Hepatocyte (in vitro differentiated cells): ENCODE measurements around the gene C2CD3. TPM values are rescaled to one million over a fixed set of nuclear protein-coding genes. Genes with fewer than 3 reads are reported as not detected.
"Not testable (repeated sequence)": the region's sequence is repeated elsewhere in the genome, so short reads cannot be mapped to it uniquely, and the experiment has no call there.

ENCODE experiments used
- DNase-seq: peaks from one replicate; pipeline ENCODE4 v3.0.0-alpha.2; 2016; ENCODE audit warnings: low spot score
- H2AFZ ChIP-seq: fragments of 200-600 bp; sonication (generic); 2 replicates; pipeline ENCODE4 v1.6.0; 2016; ENCODE audit warnings: antibody characterized with exemption, mild to moderate bottlenecking
- H3K27ac ChIP-seq: fragments of 200-600 bp; sonication (generic); 2 replicates; pipeline ENCODE4 v1.5.1; 2016; ENCODE audit warnings: mild to moderate bottlenecking
- H3K27me3 ChIP-seq: fragments of 200-600 bp; sonication (generic); 2 replicates; pipeline ENCODE4 v1.6.1; 2016
- H3K36me3 ChIP-seq: fragments of 200-600 bp; sonication (generic); replicated peaks from 2 replicates; pipeline ENCODE4 v1.5.1; 2016; ENCODE audit warnings: low read depth; ENCODE audit not compliant: insufficient read depth
- H3K4me1 ChIP-seq: fragments of 200-600 bp; sonication (generic); 2 replicates; pipeline ENCODE4 v1.5.1; 2016; ENCODE audit warnings: mild to moderate bottlenecking, moderate library complexity; ENCODE audit not compliant: insufficient read depth
- H3K4me2 ChIP-seq: fragments of 200-600 bp; sonication (generic); 2 replicates; pipeline ENCODE4 v1.6.0; 2016
- H3K4me3 ChIP-seq: fragments of 200-600 bp; sonication (generic); 2 replicates; pipeline ENCODE4 v1.5.1; 2016; ENCODE audit warnings: mild to moderate bottlenecking
- H3K79me2 ChIP-seq: fragments of 200-600 bp; sonication (generic); 2 replicates; pipeline ENCODE4 v1.6.0; 2017; ENCODE audit warnings: mild to moderate bottlenecking
- H3K9me2 ChIP-seq: fragments of 200-600 bp; sonication (generic); replicated peaks from 2 replicates; pipeline ENCODE4 v1.6.0; 2017; ENCODE audit warnings: mild to moderate bottlenecking; ENCODE audit not compliant: insufficient read depth
- H3K9me3 ChIP-seq: fragments of 200-600 bp; sonication (generic); 2 replicates; pipeline ENCODE4 v1.5.1; 2016; ENCODE audit warnings: low read depth, mild to moderate bottlenecking
- H4K20me1 ChIP-seq: fragments of 200-600 bp; sonication (generic); 2 replicates; pipeline ENCODE4 v1.6.0; 2016; ENCODE audit warnings: mild to moderate bottlenecking; ENCODE audit not compliant: insufficient read depth, poor library complexity, severe bottlenecking
- CTCF ChIP-seq: fragments of 200-600 bp; sonication (generic); IDR thresholded peaks from 2 replicates; pipeline ENCODE4 v1.5.1; 2016; ENCODE audit warnings: antibody characterized with exemption, mild to moderate bottlenecking; ENCODE audit not compliant: poor library complexity
- EZH2 ChIP-seq: fragments of 200-600 bp; sonication (generic); IDR thresholded peaks from 2 replicates; pipeline ENCODE4 v1.6.1; 2016; ENCODE audit warnings: antibody characterized with exemption, mild to moderate bottlenecking, borderline replicate concordance
- EZH2phosphoT487 ChIP-seq: fragments of 200-600 bp; sonication (generic); IDR thresholded peaks from one replicate; pipeline ENCODE4 v1.6.1; 2018; ENCODE audit warnings: antibody characterized with exemption, mild to moderate bottlenecking, low read depth, moderate library complexity; ENCODE audit not compliant: unreplicated experiment, severe bottlenecking
- WGBS: methylation state at CpG from one replicate; pipeline ENCODE4 v1.1.6; 2016; ENCODE audit warnings: low lambda C conversion rate; ENCODE audit errors: missing lambda C conversion rate; 5-methylcytosine and 5-hydroxymethylcytosine counted together
- polyA plus RNA-seq: library from polyadenylated mRNA; unstranded; fragments of >200 nt; fragmentation: Nextera tagmentation; extraction: Ambion mirVana; gene quantifications from 2 replicates; pipeline ENCODE4 v1.2.1, GENCODE V29; 2016
- total RNA-seq: library from RNA; depleted of rRNA; stranded (reverse); fragments of >200 nt; gene quantifications from 2 replicates; pipeline ENCODE4 v1.2.3, GENCODE V29; 2014

C2CD3 gene
- total and polyA plus RNA-seq, 2 experiments from 2014 or later = 9.8 to 16.3 TPM

GRCh38 chr11:74123008-74123448, 47.8 kb downstream of the C2CD3 start:
- TF ChIP-seq EZH2phosphoT487 = no peak
- no peak for TF ChIP-seq EZH2
- no peak for TF ChIP-seq CTCF
- no peak for DNase-seq
- H3K27me3 ChIP-seq = no peaks in the 10 kb centered on the region
- no peak overlapping the region for H3K27ac ChIP-seq
- H3K79me2 ChIP-seq = no peaks in the 10 kb centered on the region
- H3K9me3 ChIP-seq = no peaks in the 10 kb centered on the region
- H3K4me2 ChIP-seq = no peak overlapping the region
- H4K20me1 ChIP-seq = no peaks in the 10 kb centered on the region
- H3K4me1 ChIP-seq = no peaks in the 10 kb centered on the region
- no peaks in the 10 kb centered on the region for H3K36me3 ChIP-seq
- H3K9me2 ChIP-seq = no peaks in the 10 kb centered on the region
- no peak overlapping the region for H3K4me3 ChIP-seq
- H2AFZ ChIP-seq = no peak overlapping the region

GRCh38 chr11:74121804-74122203, 49.0 kb downstream of the C2CD3 start:
- Histone ChIP-seq H3K9me3 (no peaks in the 10 kb centered on the region), H2AFZ (no peak overlapping the region), H3K4me1 (no peaks in the 10 kb centered on the region), H3K27ac (no peak overlapping the region), H3K36me3 (no peaks in the 10 kb centered on the region), H3K27me3 (no peaks in the 10 kb centered on the region), H3K79me2 (no peaks in the 10 kb centered on the region), H3K4me3 (no peak overlapping the region), H4K20me1 (no peaks in the 10 kb centered on the region), H3K4me2 (no peak overlapping the region), H3K9me2 (no peaks in the 10 kb centered on the region)
- no peak for DNase-seq
- WGBS = 88% methylated on average over 5 of the region's 5 CpGs
- TF ChIP-seq EZH2 (no peak), CTCF (no peak), EZH2phosphoT487 (no peak)

DNA sequence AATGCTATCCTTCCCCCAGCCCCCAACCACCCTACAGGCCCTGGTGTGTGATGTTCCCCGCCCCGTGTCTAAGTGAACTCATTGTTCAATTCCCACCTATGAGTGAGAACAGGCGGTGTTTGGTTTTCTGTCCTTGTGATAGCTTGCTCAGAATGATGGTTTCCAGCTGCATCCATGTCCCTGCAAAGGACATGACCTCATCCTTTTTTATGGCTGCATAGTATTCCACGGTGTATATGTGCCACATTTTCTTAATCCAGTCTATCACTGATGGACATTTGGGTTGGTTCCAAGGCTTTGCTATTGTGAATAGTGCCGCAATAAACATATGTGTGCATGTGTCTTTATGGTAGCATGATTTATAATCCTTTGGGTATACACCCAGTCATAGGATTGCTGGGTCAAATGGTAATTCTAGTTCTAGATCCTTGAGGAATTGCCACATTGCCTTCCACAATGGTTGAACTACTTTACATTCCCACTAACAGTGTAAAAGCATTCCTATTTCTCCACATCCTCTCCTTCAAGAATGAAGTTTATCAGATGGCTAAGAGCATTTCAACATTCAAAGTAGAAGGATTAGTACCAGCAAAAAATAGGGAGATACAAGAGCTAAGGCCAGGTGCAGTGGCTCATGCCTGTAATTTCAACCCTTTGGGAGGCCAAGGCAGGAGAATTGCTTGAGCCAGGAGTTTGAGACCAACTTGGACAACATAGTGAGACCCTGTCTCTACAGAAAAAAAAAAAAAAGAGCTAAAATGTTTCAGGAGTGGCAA, 50.4 kb downstream of the C2CD3 start:
- not testable (repeated sequence) for H3K9me2 ChIP-seq, H3K27ac ChIP-seq, H3K4me3 ChIP-seq, H4K20me1 ChIP-seq, DNase-seq, H2AFZ ChIP-seq, H3K27me3 ChIP-seq, H3K36me3 ChIP-seq, H3K79me2 ChIP-seq, H3K4me1 ChIP-seq, H3K9me3 ChIP-seq, H3K4me2 ChIP-seq
- 100% methylated on average over 5 of the region's 5 CpGs for WGBS

DNA sequence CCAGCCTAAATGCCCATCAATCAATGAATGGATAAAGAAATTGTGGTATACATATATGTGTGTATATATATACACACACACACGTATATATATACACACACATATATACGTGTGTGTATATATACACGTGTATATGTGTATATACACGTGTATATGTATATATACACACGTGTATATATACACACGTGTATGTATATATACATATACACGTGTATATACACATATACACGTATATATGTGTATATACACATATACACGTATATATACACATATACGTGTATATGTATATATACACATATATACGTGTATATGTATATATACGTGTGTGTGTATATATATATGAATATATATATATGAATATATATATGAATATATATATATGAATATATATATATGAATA, 54.1 kb downstream of the C2CD3 start:
- Histone ChIP-seq H3K27me3 (no peaks in the 10 kb centered on the region), H3K4me2 (no peak overlapping the region), H4K20me1 (no peaks in the 10 kb centered on the region), H3K9me2 (no peaks in the 10 kb centered on the region), H3K79me2 (no peaks in the 10 kb centered on the region), H3K4me1 (no peaks in the 10 kb centered on the region), H3K36me3 (peaks cover 7% of the 10 kb centered on the region), H3K9me3 (no peaks in the 10 kb centered on the region), H3K4me3 (no peak overlapping the region), H2AFZ (no peak overlapping the region), H3K27ac (no peak overlapping the region)
- DNase-seq = no peak
- 97% methylated on average over 9 of the region's 12 CpGs for WGBS
- TF ChIP-seq EZH2 (no peak), EZH2phosphoT487 (no peak), CTCF (no peak)
